ENCODE results near the gene ATOX1. TPM values are rescaled to one million over a fixed set of nuclear protein-coding genes. Genes with fewer than 3 reads are reported as not detected.

The ATOX1 gene
- total and polyA plus RNA-seq, 9 of the 15 experiments (the other 6 are each of a cell fraction or from before 2014, with no cell fraction given), result 59.2 to 318 (median 86.2) TPM

DNA sequence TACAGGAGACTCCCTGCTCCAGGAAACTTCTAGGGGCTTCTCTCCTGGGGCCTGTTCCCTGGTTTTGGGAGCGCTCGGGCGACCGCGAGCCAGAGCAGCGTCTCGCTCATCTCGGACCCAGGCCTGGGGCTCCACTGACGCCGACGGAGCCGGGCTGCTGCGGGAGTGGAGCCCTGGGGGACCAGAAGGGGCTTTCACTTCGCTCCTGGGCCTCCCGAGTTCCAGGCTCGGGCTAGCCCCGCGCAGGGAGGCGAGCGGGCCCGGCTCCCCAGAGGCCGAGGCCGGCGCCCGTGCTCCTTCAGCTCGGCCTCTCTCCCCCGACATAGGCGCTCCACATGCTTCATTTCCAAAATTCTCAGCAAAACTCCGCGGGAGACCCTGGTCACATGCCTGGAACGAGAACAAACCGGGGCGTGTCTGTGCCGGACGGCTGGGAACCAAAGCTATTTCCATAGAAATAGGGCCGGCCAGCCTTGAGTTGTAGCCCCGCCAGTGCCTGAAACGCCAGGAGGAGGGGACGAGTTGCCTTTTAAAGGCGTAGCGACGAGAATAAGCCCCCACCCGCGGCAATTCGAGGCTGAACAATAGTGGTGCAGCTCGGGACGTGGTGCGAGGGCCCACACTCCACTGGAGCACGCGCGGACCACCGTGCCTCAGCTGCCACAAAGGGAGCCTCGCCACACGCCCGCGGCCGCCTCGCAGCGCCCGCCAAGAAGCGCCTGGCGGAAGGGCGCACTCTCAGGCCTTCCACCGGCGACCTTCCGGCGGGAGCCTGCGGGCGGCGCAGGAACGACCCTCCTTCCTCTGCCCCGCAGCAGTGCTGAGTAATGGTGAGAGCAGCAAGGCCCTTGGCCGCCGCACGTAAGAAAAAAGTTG lies 12.2 kb upstream of the ATOX1 start (continued):
- TF ChIP-seq SMARCB1 (IDR thresholded peaks at IDR 0.05; ENCODE audit: insufficient read length, low read depth) (no peak), ADNP (tag; IDR thresholded peaks at IDR 0.05) (no peak), ZNF699 (CRISPR knock-in tag; IDR thresholded peaks at IDR 0.05; ENCODE audit: insufficient replicate concordance) (no peak), MTA1 (IDR thresholded peaks at IDR 0.05; ENCODE audit: borderline replicate concordance) (no peak), KAT8 (IDR thresholded peaks at IDR 0.05; ENCODE audit: low read depth) (no peak), TEAD4 (IDR thresholded peaks at IDR 0.05; ENCODE audit: low read length) (no peak), TEAD4 (CRISPR knock-in tag; IDR thresholded peaks at IDR 0.05; ENCODE audit: borderline replicate concordance) (no peak; the same call in 1 of the 2 replicates), GTF2E2 (tag; IDR thresholded peaks at IDR 0.05) (no peak; the same call in 1 of the 2 replicates), MBD2 (IDR thresholded peaks at IDR 0.05; ENCODE audit: borderline replicate concordance, low read depth) (no peak), NFIC (IDR thresholded peaks at IDR 0.05) (no peak), GABPB2 (CRISPR knock-in tag; conservative IDR thresholded peaks at IDR 0.05) (no peak), POLR2A (conservative IDR thresholded peaks at IDR 0.05) (0 out of 2 replicates have a peak, but pooled peaks have one; percentile 86), MECOM (CRISPR knock-in tag; IDR thresholded peaks at IDR 0.05) (no peak), MIER1 (IDR thresholded peaks at IDR 0.05; ENCODE audit: low read depth) (no peak), CHAMP1 (IDR thresholded peaks at IDR 0.05) (no peak), SP1 (CRISPR knock-in tag; IDR thresholded peaks at IDR 0.05) (no peak), EHMT2 (IDR thresholded peaks at IDR 0.05) (no peak), SMAD4 (CRISPR knock-in tag; conservative IDR thresholded peaks at IDR 0.05) (peak; percentile 80), PURB (CRISPR knock-in tag; IDR thresholded peaks at IDR 0.05; ENCODE audit: low read depth) (no peak), POLR2AphosphoS2 (IDR thresholded peaks at IDR 0.05; ENCODE audit: low read length) (no peak), ZBTB26 (CRISPR knock-in tag; IDR thresholded peaks at IDR 0.05) (no peak)
